ENCODE measurements around the gene PEX14. TPM values are rescaled to one million over a fixed set of nuclear protein-coding genes. Genes with fewer than 3 reads are reported as not detected.

The PEX14 gene
- polyA plus RNA-seq, 1 donor (not counting 4 experiments of a cell fraction or from before 2014, with no cell fraction given): 8.4 TPM

GRCh38 chr1:10651793-10652192 lies 177.0 kb downstream of the PEX14 start:
- DNase-seq (ENCODE audit: low read depth, low spot score) (no peak), FAIRE-seq (no peak)
- Histone ChIP-seq H3K27me3 (ENCODE audit: control insufficient read depth, extremely low read depth, insufficient read depth, low read length) (no peaks in the 10 kb centered on the region), H3K4me2 (ENCODE audit: control insufficient read depth, extremely low read depth, insufficient read depth, low read depth, low read length) (no peak overlapping the region), H3K79me2 (ENCODE audit: control insufficient read depth, insufficient read depth, low read length) (no peaks in the 10 kb centered on the region), H3K4me1 (ENCODE audit: control insufficient read depth, extremely low read depth, insufficient read depth, low read length) (peaks cover under 1% of the 10 kb centered on the region), H3K9me3 (ENCODE audit: control insufficient read depth, low read depth, low read length) (no peaks in the 10 kb centered on the region), H3K27ac (ENCODE audit: control insufficient read depth, insufficient read depth, low read length) (no peak overlapping the region), H3K9ac (ENCODE audit: control insufficient read depth, extremely low read depth, insufficient read depth, low read length) (no peak overlapping the region), H3K4me3 (ENCODE audit: control insufficient read depth in 2 of 3, extremely low read depth in 1 of 3, insufficient read depth in 2 of 3, low read depth in 1 of 3, low read length in 3 of 3) (no peak overlapping the region), H4K20me1 (ENCODE audit: control insufficient read depth, extremely low read depth, insufficient read depth, low read length) (no peaks in the 10 kb centered on the region), H3K36me3 (ENCODE audit: control insufficient read depth in 2 of 2, extremely low read depth in 1 of 2, insufficient read depth in 2 of 2, low read length in 2 of 2) (peaks cover 0 to 8% of the 10 kb centered on the region in 2 experiments), H3K9me1 (ENCODE audit: control insufficient read depth, extremely low read depth, insufficient read depth, low read length) (no peaks in the 10 kb centered on the region), H2AFZ (ENCODE audit: control insufficient read depth, low read length) (no peak overlapping the region)
- no peak for TF ChIP-seq CTCF (optimal IDR thresholded peaks at IDR 0.05 in 1 of 3, IDR thresholded peaks at IDR 0.05 in 1 of 3, conservative IDR thresholded peaks at IDR 0.05 in 1 of 3; ENCODE audit: extremely low read depth in 1 of 3, insufficient read depth in 2 of 3, low read length in 3 of 3)
- no peak for TF ChIP-seq EZH2 (IDR thresholded peaks at IDR 0.05; ENCODE audit: low read length)
- dilution Hi-C loops (cut with MboI; ENCODE audit: extremely low pct_ligation_motif_present, low sequenced_read_pairs): no loop called here

GRCh38 chr1:10652626-10653025 lies 177.9 kb downstream of the PEX14 start:
- dilution Hi-C loops (cut with MboI; ENCODE audit: extremely low pct_ligation_motif_present, low sequenced_read_pairs): no loop called here
- no peak overlapping the region for H3K4me3 ChIP-seq (ENCODE audit: control insufficient read depth in 2 of 3, extremely low read depth in 1 of 3, insufficient read depth in 2 of 3, low read depth in 1 of 3, low read length in 3 of 3)
- no peaks in the 10 kb centered on the region for H3K79me2 ChIP-seq (ENCODE audit: control insufficient read depth, insufficient read depth, low read length)
- FAIRE-seq: no peak
- H3K36me3 ChIP-seq (ENCODE audit: control insufficient read depth in 2 of 2, extremely low read depth in 1 of 2, insufficient read depth in 2 of 2, low read length in 2 of 2): peaks cover 0 to 8% of the 10 kb centered on the region in 2 experiments
- H3K27ac ChIP-seq (ENCODE audit: control insufficient read depth, insufficient read depth, low read length): no peak overlapping the region
- H4K20me1 ChIP-seq (ENCODE audit: control insufficient read depth, extremely low read depth, insufficient read depth, low read length): no peaks in the 10 kb centered on the region
- no peak overlapping the region for H3K9ac ChIP-seq (ENCODE audit: control insufficient read depth, extremely low read depth, insufficient read depth, low read length)
- no peak overlapping the region for H3K4me2 ChIP-seq (ENCODE audit: control insufficient read depth, extremely low read depth, insufficient read depth, low read depth, low read length)
- no peaks in the 10 kb centered on the region for H3K9me1 ChIP-seq (ENCODE audit: control insufficient read depth, extremely low read depth, insufficient read depth, low read length)
- H3K9me3 ChIP-seq (ENCODE audit: control insufficient read depth, low read depth, low read length): no peaks in the 10 kb centered on the region
- H2AFZ ChIP-seq (ENCODE audit: control insufficient read depth, low read length): no peak overlapping the region
- DNase-seq (ENCODE audit: low read depth, low spot score): no peak
- TF ChIP-seq CTCF (optimal IDR thresholded peaks at IDR 0.05 in 1 of 3, IDR thresholded peaks at IDR 0.05 in 1 of 3, conservative IDR thresholded peaks at IDR 0.05 in 1 of 3; ENCODE audit: extremely low read depth in 1 of 3, insufficient read depth in 2 of 3, low read length in 3 of 3): no peak
- TF ChIP-seq EZH2 (IDR thresholded peaks at IDR 0.05; ENCODE audit: low read length): no peak
- no peaks in the 10 kb centered on the region for H3K27me3 ChIP-seq (ENCODE audit: control insufficient read depth, extremely low read depth, insufficient read depth, low read length)
- H3K4me1 ChIP-seq (ENCODE audit: control insufficient read depth, extremely low read depth, insufficient read depth, low read length): no peaks in the 10 kb centered on the region

Measured in keratinocyte (primary cell).